GM12878 (cell line): ENCODE measurements around the gene TTC9C. TPM values are rescaled to one million over a fixed set of nuclear protein-coding genes. Genes with fewer than 3 reads are reported as not detected.
A peak's percentile ranks its signal among the peaks of the same experiment; 100 is the strongest.

ENCODE experiments used
- ATF3 ChIP-seq: IDR thresholded peaks from 2 replicates; pipeline ENCODE4 v1.6.1; 2011; ENCODE audit warnings: low read depth, mild to moderate bottlenecking, low read length, moderate library complexity, borderline replicate concordance; ENCODE audit errors: extremely low read depth
- CEBPB ChIP-seq, 2 experiments: fragments of 150-350 bp in 1 of 2; IDR thresholded peaks; 2 replicates each; pipeline ENCODE4 v1.6.1; 2012 to 2014; ENCODE audit warnings: low read depth in 2 of 2, low read length in 2 of 2, borderline replicate concordance in 1 of 2, inconsistent platforms in 1 of 2
- E2F8 ChIP-seq: fragments of 450-650 bp; IDR thresholded peaks from 2 replicates; pipeline ENCODE4 v1.6.1; 2018; ENCODE audit warnings: mild to moderate bottlenecking, low read depth, moderate library complexity; ENCODE audit not compliant: partially characterized antibody
- EGR1 ChIP-seq, 2 experiments: IDR thresholded peaks; 1 replicate in 1 of 2; 2 replicates in 1 of 2; pipeline ENCODE4 v1.6.1; 2011 to 2012; ENCODE audit warnings: low read depth in 2 of 2, low read length in 2 of 2, borderline replicate concordance in 1 of 2, mild to moderate bottlenecking in 1 of 2, moderate library complexity in 1 of 2
- EZH2 ChIP-seq: IDR thresholded peaks from 2 replicates; pipeline ENCODE4 v1.6.1; 2012; ENCODE audit warnings: low read depth, mild to moderate bottlenecking, control low read depth, inconsistent platforms, low read length, borderline replicate concordance; ENCODE audit not compliant: control insufficient read depth
- GABPA ChIP-seq: IDR thresholded peaks from 2 replicates; pipeline ENCODE4 v1.6.1; 2014; ENCODE audit warnings: antibody characterized with exemption, low read depth, mild to moderate bottlenecking, inconsistent platforms
- HDAC2 ChIP-seq: fragments of 200-600 bp; sonication (generic); IDR thresholded peaks from 2 replicates; pipeline ENCODE4 v1.6.1; 2017
- IRF5 ChIP-seq: fragments of 450-650 bp; IDR thresholded peaks from 2 replicates; pipeline ENCODE4 v1.6.1; 2017; ENCODE audit warnings: borderline replicate concordance
- JUND ChIP-seq: IDR thresholded peaks from 2 replicates; pipeline ENCODE4 v1.6.1; 2012; ENCODE audit warnings: low read depth, mild to moderate bottlenecking, low read length, improper control_type of control experiment, moderate library complexity
- KLF5 ChIP-seq: fragments of 450-650 bp; IDR thresholded peaks from 2 replicates; pipeline ENCODE4 v1.6.1; 2014; ENCODE audit warnings: mild to moderate bottlenecking; ENCODE audit not compliant: partially characterized antibody
- NFIC ChIP-seq: IDR thresholded peaks from 2 replicates; pipeline ENCODE4 v1.6.1; 2012; ENCODE audit warnings: low read depth, mild to moderate bottlenecking, inconsistent platforms, low read length, moderate library complexity
- POLR2AphosphoS2 ChIP-seq: IDR thresholded peaks from 2 replicates; pipeline ENCODE4 v1.6.1; 2011; ENCODE audit warnings: low read depth, mild to moderate bottlenecking, low read length, improper control_type of control experiment, moderate library complexity
- RAD51 ChIP-seq: fragments of 450-650 bp; IDR thresholded peaks from 2 replicates; pipeline ENCODE4 v1.6.1; 2016; ENCODE audit warnings: moderate library complexity, mild to moderate bottlenecking, inconsistent platforms
- RUNX3 ChIP-seq: IDR thresholded peaks from 2 replicates; pipeline ENCODE4 v1.6.1; 2012; ENCODE audit warnings: low read length, inconsistent platforms
- SIN3A ChIP-seq: IDR thresholded peaks from 2 replicates; pipeline ENCODE4 v1.6.1; 2012; ENCODE audit warnings: low read depth, low read length, improper control_type of control experiment
- SPI1 ChIP-seq: IDR thresholded peaks from 2 replicates; pipeline ENCODE4 v1.6.1; 2011; ENCODE audit warnings: low read depth, mild to moderate bottlenecking, low read length, moderate library complexity, borderline replicate concordance; ENCODE audit not compliant: insufficient read depth
- TARDBP ChIP-seq: IDR thresholded peaks from 2 replicates; pipeline ENCODE4 v1.6.1; 2016; ENCODE audit warnings: borderline replicate concordance
- ZBTB33 ChIP-seq: fragments of 450-650 bp; IDR thresholded peaks from 2 replicates; pipeline ENCODE4 v1.6.1; 2017; ENCODE audit warnings: mild to moderate bottlenecking
- ZNF207 ChIP-seq: fragments of 450-650 bp; IDR thresholded peaks from 2 replicates; pipeline ENCODE4 v1.6.1; 2014; ENCODE audit warnings: antibody characterized with exemption, mild to moderate bottlenecking, borderline replicate concordance
- ZSCAN29 ChIP-seq: fragments of 450-650 bp; IDR thresholded peaks from 2 replicates; pipeline ENCODE4 v1.6.1; 2017; ENCODE audit warnings: mild to moderate bottlenecking, moderate library complexity
- ZZZ3 ChIP-seq: IDR thresholded peaks from 2 replicates; pipeline ENCODE4 v1.6.1; 2011; ENCODE audit warnings: low read depth; ENCODE audit not compliant: control insufficient read depth, insufficient read length
- polyA plus RNA-seq, 11 experiments: library from polyadenylated mRNA; depleted of rRNA in 4 of 11; unstranded in 6 of 11; stranded (reverse) in 5 of 11; fragments of >200 nt; fragmentation: Nextera tagmentation in 4 of 11; fragmentation: Illumina TruSeq in 1 of 11; extraction: Ambion mirVana in 4 of 11; extraction: Trizol in 1 of 11; gene quantifications; 1 replicate in 1 of 11; 2 replicates in 10 of 11; pipeline versions ENCODE4 v1.2.1 to v1.2.3, GENCODE V29; 2011 to 2016; ENCODE audit warnings: inconsistent platforms in 2 of 11, missing spikeins in 2 of 11, low read depth in 1 of 11
- total RNA-seq, 4 experiments: library from RNA; depleted of rRNA in 3 of 4; stranded (reverse); fragments of >200 nt in 3 of 4; fragmentation: Illumina TruSeq in 1 of 4; extraction: Trizol in 1 of 4; gene quantifications; 2 replicates each; pipeline versions ENCODE4 v1.2.1 to v1.2.3, GENCODE V29; 2013 to 2021

The TTC9C gene
- total and polyA plus RNA-seq, 10 of the 15 experiments (the other 5 are each of a cell fraction or from before 2014, with no cell fraction given) = 42.0 to 72.3 (median 50.4) TPM

- TF ChIP-seq KLF5 (peak; percentile 80), TARDBP (no peak), E2F8 (no peak), ZNF207 (peak; percentile 97), HDAC2 (no peak), RUNX3 (peak; percentile 47; the same call in 1 of the 2 replicates), NFIC (0 out of 2 replicates have a peak, but pooled peaks have one; percentile 25), POLR2AphosphoS2 (0 out of 2 replicates have a peak, but pooled peaks have one; percentile 43), ZSCAN29 (no peak), IRF5 (no peak), ZZZ3 (no peak), ZBTB33 (peak; percentile 81; the same call in 1 of the 2 replicates), SIN3A (peak; percentile 68; the same call in 1 of the 2 replicates), CEBPB (IDR thresholded peaks at IDR 0.05; ENCODE audit: borderline replicate concordance in 1 of 2, low read depth in 2 of 2, low read length in 2 of 2) (no peak), EGR1 (IDR thresholded peaks at IDR 0.05; ENCODE audit: borderline replicate concordance in 1 of 2, low read depth in 2 of 2, low read length in 2 of 2) (peak; percentile 17 to 90), EZH2 (no peak), SPI1 (peak; percentile 84), GABPA (peak; percentile 92), RAD51 (peak; percentile 96), ATF3 (peak; percentile 90), JUND (no peak)
Observed at GRCh38 chr11:62678770-62679696, 49.3 kb upstream of the TTC9C start, which contains the start of gene UBXN1 (continued).
